ENCODE results near the gene KRT36. TPM values are rescaled to one million over a fixed set of nuclear protein-coding genes. Genes with fewer than 3 reads are reported as not detected.

KRT36 gene
- total and polyA plus RNA-seq, 10 of the 15 experiments (the other 5 are each of a cell fraction or from before 2014, with no cell fraction given): not detected

- no peaks in the 10 kb centered on the region for H3K36me3 ChIP-seq (ENCODE audit: control insufficient read depth in 2 of 2, insufficient read depth in 2 of 2, low read length in 1 of 2)
- peaks cover 0 to 3% of the 10 kb centered on the region in 2 experiments; a peak in 2 of 4 replicates for H3K27me3 ChIP-seq (replicated peaks in 1 of 2; ENCODE audit: control insufficient read depth in 2 of 2, insufficient read depth in 2 of 2, low read length in 1 of 2)
- H3K4me2 ChIP-seq (ENCODE audit: control insufficient read depth, insufficient read depth): no peak overlapping the region
- POLR2A ChIA-PET: no interaction called here
- no peaks in the 10 kb centered on the region; the same call in 1 of the 2 replicates for H3K4me1 ChIP-seq (ENCODE audit: control insufficient read depth, insufficient read depth, low read length)
- no peaks in the 10 kb centered on the region for H4K20me1 ChIP-seq (ENCODE audit: control insufficient read depth, insufficient read depth)
- BruUV-seq (replicated peaks): no TSS peak
- no peak overlapping the region for H2AFZ ChIP-seq (ENCODE audit: control insufficient read depth, low read depth, low read length)
- H3K4me3 ChIP-seq: no peak overlapping the region
- 54% methylated on average over 7 of the region's 7 CpGs for WGBS (ENCODE audit: insufficient coverage, insufficient replicate concordance, low lambda C conversion rate, missing lambda C conversion rate)
- ATAC-seq (no peak), DNase-seq (ENCODE audit: low read depth, low spot score) (no peak), FAIRE-seq (no peak)
- RAD21 ChIA-PET (ENCODE audit: unreplicated experiment): no interaction called here
- H3K27ac ChIP-seq (ENCODE audit: control insufficient read depth, insufficient read depth): no peak overlapping the region
- intact Hi-C loops (cut with micrococcal nuclease; ENCODE audit: unreplicated experiment) (no loop called here), in situ Hi-C loops (cut with MboI) (no loop called here)
- SMC1A ChIA-PET (ENCODE audit: uncharacterized antibody, unreplicated experiment): no interaction called here
- no peaks in the 10 kb centered on the region for H3K79me2 ChIP-seq (ENCODE audit: control insufficient read depth, insufficient read depth, low read length)
- TF ChIP-seq ATF7 (IDR thresholded peaks at IDR 0.05; ENCODE audit: low read depth) (no peak), YBX1 (IDR thresholded peaks at IDR 0.05) (no peak), ASH2L (IDR thresholded peaks at IDR 0.05; ENCODE audit: borderline replicate concordance, low read depth) (no peak), EGR1 (IDR thresholded peaks at IDR 0.05; ENCODE audit: borderline replicate concordance in 1 of 2, low read depth in 2 of 2, low read length in 2 of 2) (no peak), ZNF384 (IDR thresholded peaks at IDR 0.05; ENCODE audit: borderline replicate concordance, low read depth, low read length) (no peak), NBN (IDR thresholded peaks at IDR 0.05) (no peak), NFYA (IDR thresholded peaks at IDR 0.05; ENCODE audit: borderline replicate concordance, low read depth, low read length) (no peak), ELK1 (IDR thresholded peaks at IDR 0.05; ENCODE audit: low read depth, low read length) (no peak)
- no peak overlapping the region for H3K9ac ChIP-seq (ENCODE audit: control insufficient read depth, insufficient read depth, low read length)
- H3K9me3 ChIP-seq (replicated peaks; ENCODE audit: control insufficient read depth, insufficient read depth, low read length): no peaks in the 10 kb centered on the region
- CTCF ChIA-PET: interaction anchor here (1.0 to 1.6 kb wide), 4 partner anchors 176 to 526 kb away, joined by 3 to 6 read pairs (median 4); no protein-coding TSS in a partner anchor
These were observed 5.5 kb downstream of the KRT36 start for GRCh38 chr17:41483991-41484826.
